Activated CD4-positive, alpha-beta T cell treated with anti-CD3 and anti-CD28 coated beads, Interleukin-2, amount 50 U/mL, for 16 hours (primary cell): ENCODE measurements around the gene GRID1.

ENCODE experiments used
- DNase-seq: peaks from one replicate; pipeline ENCODE4 v3.0.0-alpha.2; 2020

Gene GRID1

GRCh38 chr10:86366033-86366901, at the start of gene GRID1:
Gene GRID1, minus strand, starts transcription at chr10:86366795.
- DNase-seq, result no peak

- DNase-seq, result no peak
These were observed 49.0 kb upstream of the GRID1 start for GRCh38 chr10:86415583-86415982.

GRCh38 chr10:86415116-86415515, 48.5 kb upstream of the GRID1 start:
- no peak for DNase-seq

- DNase-seq, result peak; percentile 21
These were observed 46.6 kb upstream of the GRID1 start for GRCh38 chr10:86413046-86413728.

GRCh38 chr10:86411852-86412560, 45.4 kb upstream of the GRID1 start:
- no peak for DNase-seq

GRCh38 chr10:86411281-86411841, 44.8 kb upstream of the GRID1 start:
- peak; percentile 52 for DNase-seq

GRCh38 chr10:86410542-86411124, 44.0 kb upstream of the GRID1 start:
- no peak for DNase-seq

- no peak for DNase-seq
These were observed 42.6 kb upstream of the GRID1 start for GRCh38 chr10:86409183-86409582.

- DNase-seq, result no peak
These were observed 36.7 kb upstream of the GRID1 start for GRCh38 chr10:86403183-86403797.

GRCh38 chr10:86402283-86402941, 35.8 kb upstream of the GRID1 start:
- DNase-seq, result no peak

GRCh38 chr10:86401588-86402282, 35.1 kb upstream of the GRID1 start:
- no peak for DNase-seq

GRCh38 chr10:86400705-86401587, 34.4 kb upstream of the GRID1 start:
- peak; percentile 43 for DNase-seq

- DNase-seq, result peak; percentile 95
These were observed 33.5 kb upstream of the GRID1 start for GRCh38 chr10:86399879-86400704.

GRCh38 chr10:86399514-86399878, 32.9 kb upstream of the GRID1 start:
- no peak for DNase-seq

- DNase-seq, result no peak
These were observed 30.5 kb upstream of the GRID1 start for GRCh38 chr10:86397120-86397519.

- DNase-seq, result no peak
These were observed 27.4 kb upstream of the GRID1 start for GRCh38 chr10:86393862-86394455.

GRCh38 chr10:86393362-86393761, 26.8 kb upstream of the GRID1 start:
- no peak for DNase-seq

GRCh38 chr10:86392723-86393094, 26.1 kb upstream of the GRID1 start:
- no peak for DNase-seq
